Loucy (cell line): ENCODE measurements around the gene AQP6.

Source experiments
- CTCF ChIP-seq: fragments of 200-600 bp; sonication (generic); conservative IDR thresholded peaks from 2 replicates; pipeline ENCODE4 v1.5.1; 2014; ENCODE audit warnings: mild to moderate bottlenecking, antibody characterized with exemption, low read length
- EZH2phosphoT487 ChIP-seq: fragments of 200-600 bp; IDR thresholded peaks from 2 replicates; pipeline ENCODE4 v1.6.1; 2018; ENCODE audit warnings: antibody characterized with exemption, mild to moderate bottlenecking, moderate library complexity, borderline replicate concordance

DNA sequence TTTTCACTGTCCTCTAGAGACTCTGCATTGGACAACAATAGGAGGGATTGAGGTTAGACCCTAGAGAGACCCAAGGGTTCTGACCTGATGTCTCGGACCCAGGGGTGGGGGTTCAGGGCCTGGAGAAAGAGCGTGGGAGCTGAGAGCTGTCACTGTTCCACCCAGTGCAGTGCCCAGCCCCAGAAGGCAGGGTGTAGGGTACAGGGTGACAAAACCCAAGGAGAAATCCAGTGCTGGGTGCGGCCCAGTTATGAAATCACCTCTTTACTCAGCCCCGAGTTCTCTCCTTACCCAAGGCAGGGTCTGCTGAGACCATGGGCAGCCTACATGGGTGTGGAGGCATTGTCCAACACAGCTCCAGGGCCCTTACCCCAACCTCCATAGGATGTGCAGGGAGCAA lies 19.6 kb upstream of the AQP6 start:
- no peak for TF ChIP-seq CTCF
- TF ChIP-seq EZH2phosphoT487, result no peak
